Putamen (tissue), 1 donor: ENCODE measurements around the gene KCNT2.

ENCODE experiments used
- DNase-seq: peaks from one replicate; pipeline ENCODE4 v3.0.0-alpha.2; 2016; ENCODE audit warnings: low spot score

The KCNT2 gene

GRCh38 chr1:196445775-196446174 lies 162.5 kb downstream of the KCNT2 start:
- DNase-seq: no peak

GRCh38 chr1:196444634-196445033 lies 163.6 kb downstream of the KCNT2 start:
- DNase-seq: no peak

- no peak for DNase-seq
These were observed 165.9 kb downstream of the KCNT2 start for GRCh38 chr1:196442366-196442765.

GRCh38 chr1:196440711-196441110 lies 167.5 kb downstream of the KCNT2 start:
- no peak for DNase-seq

GRCh38 chr1:196438329-196438728 lies 169.9 kb downstream of the KCNT2 start:
- DNase-seq: no peak

- DNase-seq: no peak
These were observed 170.6 kb downstream of the KCNT2 start for GRCh38 chr1:196437671-196438070.

- DNase-seq: no peak
These were observed 175.2 kb downstream of the KCNT2 start for GRCh38 chr1:196433000-196433399.

GRCh38 chr1:196427976-196428734 lies 180.1 kb downstream of the KCNT2 start:
- DNase-seq: no peak

- DNase-seq: no peak
These were observed 182.7 kb downstream of the KCNT2 start for GRCh38 chr1:196425513-196425912.

- DNase-seq: no peak
These were observed 184.6 kb downstream of the KCNT2 start for GRCh38 chr1:196423612-196424011.

GRCh38 chr1:196418772-196419171 lies 189.5 kb downstream of the KCNT2 start:
- DNase-seq: no peak

GRCh38 chr1:196415978-196416377 lies 192.3 kb downstream of the KCNT2 start:
- DNase-seq: no peak

GRCh38 chr1:196412326-196412725 lies 195.9 kb downstream of the KCNT2 start:
- no peak for DNase-seq

GRCh38 chr1:196410768-196411167 lies 197.5 kb downstream of the KCNT2 start:
- DNase-seq: no peak

- no peak for DNase-seq
These were observed 198.7 kb downstream of the KCNT2 start for GRCh38 chr1:196409586-196409985.

- no peak for DNase-seq
These were observed 200.7 kb downstream of the KCNT2 start for GRCh38 chr1:196407358-196408051.

GRCh38 chr1:196405839-196406238 lies 202.4 kb downstream of the KCNT2 start:
- no peak for DNase-seq

GRCh38 chr1:196403803-196404690 lies 204.2 kb downstream of the KCNT2 start:
- no peak for DNase-seq

- no peak for DNase-seq
These were observed 206.3 kb downstream of the KCNT2 start for GRCh38 chr1:196401891-196402290.

GRCh38 chr1:196401452-196401833 lies 206.8 kb downstream of the KCNT2 start:
- no peak for DNase-seq

- no peak for DNase-seq
These were observed 207.5 kb downstream of the KCNT2 start for GRCh38 chr1:196400478-196401451.
